ENCODE measurements around the gene CLPTM1L.

DNA sequence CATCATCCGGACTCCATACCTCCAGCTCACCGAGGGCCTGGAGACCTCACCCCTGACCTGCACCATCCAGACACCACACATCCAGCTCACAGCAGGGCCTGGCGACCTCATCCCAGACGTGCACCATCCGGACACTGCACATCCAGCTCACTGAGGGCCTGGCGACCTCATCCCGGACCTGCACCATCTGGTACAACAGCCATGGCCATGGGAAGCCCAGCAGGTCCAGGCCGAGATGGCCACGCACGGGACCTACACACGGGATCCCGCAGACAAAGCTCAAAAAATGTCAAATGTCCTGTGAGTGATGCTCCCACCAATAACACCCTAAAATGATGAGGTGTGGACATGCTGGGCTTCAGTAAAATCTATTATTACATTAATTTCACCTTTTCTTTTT lies 59.8 kb downstream of the CLPTM1L start:
- TF ChIP-seq, protein P1, sequence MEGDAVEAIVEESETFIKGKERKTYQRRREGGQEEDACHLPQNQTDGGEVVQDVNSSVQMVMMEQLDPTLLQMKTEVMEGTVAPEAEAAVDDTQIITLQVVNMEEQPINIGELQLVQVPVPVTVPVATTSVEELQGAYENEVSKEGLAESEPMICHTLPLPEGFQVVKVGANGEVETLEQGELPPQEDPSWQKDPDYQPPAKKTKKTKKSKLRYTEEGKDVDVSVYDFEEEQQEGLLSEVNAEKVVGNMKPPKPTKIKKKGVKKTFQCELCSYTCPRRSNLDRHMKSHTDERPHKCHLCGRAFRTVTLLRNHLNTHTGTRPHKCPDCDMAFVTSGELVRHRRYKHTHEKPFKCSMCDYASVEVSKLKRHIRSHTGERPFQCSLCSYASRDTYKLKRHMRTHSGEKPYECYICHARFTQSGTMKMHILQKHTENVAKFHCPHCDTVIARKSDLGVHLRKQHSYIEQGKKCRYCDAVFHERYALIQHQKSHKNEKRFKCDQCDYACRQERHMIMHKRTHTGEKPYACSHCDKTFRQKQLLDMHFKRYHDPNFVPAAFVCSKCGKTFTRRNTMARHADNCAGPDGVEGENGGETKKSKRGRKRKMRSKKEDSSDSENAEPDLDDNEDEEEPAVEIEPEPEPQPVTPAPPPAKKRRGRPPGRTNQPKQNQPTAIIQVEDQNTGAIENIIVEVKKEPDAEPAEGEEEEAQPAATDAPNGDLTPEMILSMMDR (IDR thresholded peaks at IDR 0.05): no peak
- no peak for TF ChIP-seq POLR2A (IDR thresholded peaks at IDR 0.05)
